Spleen (tissue), 7 donors: ENCODE data around the gene CPD.
"Not testable (repeated sequence)": the region's sequence is repeated elsewhere in the genome, so short reads cannot be mapped to it uniquely, and the experiment has no call there.

Experiments
- POLR2A ChIP-seq, 3 donors: fragments of 450-650 bp; IDR thresholded peaks; one replicate each; pipeline ENCODE4 v1.5.1; 2017; ENCODE audit warnings: antibody characterized with exemption in 3 of 3, mild to moderate bottlenecking in 1 of 3
- POLR2AphosphoS5 ChIP-seq, 3 donors: sonication (generic); formaldehyde crosslinking; IDR thresholded peaks; one replicate each; pipeline ENCODE4 v1.5.1; 2017; ENCODE audit warnings: antibody characterized with exemption in 3 of 3
- TF ChIP-seq, protein P1 (sequence below), 11 experiments: fragments of 200-600 bp in 7 of 11; fragments of 450-650 bp in 4 of 11; sonication (generic) in 4 of 11; IDR thresholded peaks in 8 of 11; conservative IDR thresholded peaks in 3 of 11; 1 replicate in 7 of 11; 2 replicates in 4 of 11; pipeline versions ENCODE4 v1.4.0 to v1.8.0; 2016 to 2021; ENCODE audit warnings: antibody characterized with exemption in 11 of 11, inconsistent platforms in 4 of 11, mild to moderate bottlenecking in 1 of 11
- donor health status: DM: no; HTN: no; CAD: no; lungs with moderate emphysema.
- donor health status: DM: no; HTN: no; CAD: no.
- donor health status: DM: no; HTN: no; CAD: no.

DNA sequence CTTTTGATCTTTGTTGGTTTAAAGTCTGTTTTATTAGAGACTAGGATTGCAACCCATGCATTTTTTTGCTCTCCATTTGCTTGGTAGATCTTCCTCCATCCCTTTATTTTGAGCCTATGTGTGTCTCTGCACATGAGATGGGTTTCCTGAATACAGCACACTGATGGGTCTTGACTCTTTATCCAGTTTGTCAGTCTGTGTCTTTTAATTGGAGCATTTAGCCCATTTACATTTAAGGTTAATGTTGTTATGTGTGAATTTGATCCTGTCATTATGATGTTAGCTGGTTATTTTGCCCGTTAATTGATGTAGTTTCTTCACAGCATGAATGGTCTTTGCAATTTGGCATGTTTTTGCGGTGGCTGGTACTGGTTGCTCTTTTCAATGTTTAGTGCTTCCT is 31.9 kb downstream of the CPD start:
- TF ChIP-seq, protein P1, sequence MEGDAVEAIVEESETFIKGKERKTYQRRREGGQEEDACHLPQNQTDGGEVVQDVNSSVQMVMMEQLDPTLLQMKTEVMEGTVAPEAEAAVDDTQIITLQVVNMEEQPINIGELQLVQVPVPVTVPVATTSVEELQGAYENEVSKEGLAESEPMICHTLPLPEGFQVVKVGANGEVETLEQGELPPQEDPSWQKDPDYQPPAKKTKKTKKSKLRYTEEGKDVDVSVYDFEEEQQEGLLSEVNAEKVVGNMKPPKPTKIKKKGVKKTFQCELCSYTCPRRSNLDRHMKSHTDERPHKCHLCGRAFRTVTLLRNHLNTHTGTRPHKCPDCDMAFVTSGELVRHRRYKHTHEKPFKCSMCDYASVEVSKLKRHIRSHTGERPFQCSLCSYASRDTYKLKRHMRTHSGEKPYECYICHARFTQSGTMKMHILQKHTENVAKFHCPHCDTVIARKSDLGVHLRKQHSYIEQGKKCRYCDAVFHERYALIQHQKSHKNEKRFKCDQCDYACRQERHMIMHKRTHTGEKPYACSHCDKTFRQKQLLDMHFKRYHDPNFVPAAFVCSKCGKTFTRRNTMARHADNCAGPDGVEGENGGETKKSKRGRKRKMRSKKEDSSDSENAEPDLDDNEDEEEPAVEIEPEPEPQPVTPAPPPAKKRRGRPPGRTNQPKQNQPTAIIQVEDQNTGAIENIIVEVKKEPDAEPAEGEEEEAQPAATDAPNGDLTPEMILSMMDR (IDR thresholded peaks at IDR 0.05 in 8 of 11, conservative IDR thresholded peaks at IDR 0.05 in 3 of 11) = not testable (repeated sequence)
- not testable (repeated sequence) for TF ChIP-seq POLR2AphosphoS5, POLR2A (IDR thresholded peaks at IDR 0.05)
